Heart left ventricle (tissue), 13 donors: ENCODE results near the gene KRTAP5-3.
"Not testable (repeated sequence)": the region's sequence is repeated elsewhere in the genome, so short reads cannot be mapped to it uniquely, and the experiment has no call there.

Experiments
- POLR2A ChIP-seq, 2 donors: fragments of 450-650 bp; IDR thresholded peaks; one replicate each; pipeline ENCODE4 v1.6.1; 2017; ENCODE audit warnings: antibody characterized with exemption in 2 of 2, mild to moderate bottlenecking in 2 of 2, moderate library complexity in 2 of 2
- TF ChIP-seq, protein P1 (sequence below), 12 donors: fragments of 200-600 bp; sonication (generic) in 4 of 12; IDR thresholded peaks; one replicate each; pipeline versions ENCODE4 v1.5.0 to v1.8.0; 2018 to 2022; ENCODE audit warnings: antibody characterized with exemption in 12 of 12, mild to moderate bottlenecking in 5 of 12
- donor health status: ischemic (EF 13 %, LVEDD 7.1; RV severe dilation, severe dysfunction).
- donor health status: DM: no; HTN: yes; CAD: no.
- donor health status: DM: no; HTN: no; CAD: no.
- donor health status: ischemic (EF 25% LVEDD 6.9; RV normal size, moderate dysfunction).
- donor health status: ischemic (EF 25% LVEDD 5.7; RV mildly dilated, moderate dysfunction).
- donor health status: ischemic (EF 35%, LVEDD 5.7; RV mildly dilated, moderate dysfunction).
- donor health status: nonischemic (EF 11% LVEDD 7.7; RV severe dilation, severe dysfunction).
- donor health status: DM: yes; HTN: yes; CAD: no.
- donor health status: PGD.
- donor health status: ischemic (EF 29% LVEDD 5.4; RV normal size, mild dysfunction).
- donor health status: nonischemic (EF 23%, LVEDD 6.1; RV moderate dilation, normal function).

DNA sequence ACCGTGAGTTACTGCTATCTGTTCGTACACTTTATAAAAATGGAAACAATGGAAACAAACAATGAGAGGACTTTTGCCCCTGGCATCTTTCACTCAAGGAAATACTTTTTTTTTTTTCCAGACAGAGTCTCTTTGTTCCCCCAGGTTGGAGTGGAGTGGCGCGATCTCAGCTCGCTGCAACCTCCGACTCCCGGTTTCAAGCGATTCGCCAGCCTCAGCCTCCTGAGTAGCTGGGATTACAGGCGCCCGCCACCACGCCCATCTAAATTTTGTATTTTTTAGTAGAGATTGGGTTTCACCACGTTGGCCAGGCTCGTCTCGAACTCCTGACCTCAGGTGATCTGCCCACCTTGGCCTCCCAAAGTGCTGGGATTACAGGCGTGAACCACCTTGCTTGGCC is 32.5 kb downstream of the KRTAP5-3 start:
- TF ChIP-seq, protein P1, sequence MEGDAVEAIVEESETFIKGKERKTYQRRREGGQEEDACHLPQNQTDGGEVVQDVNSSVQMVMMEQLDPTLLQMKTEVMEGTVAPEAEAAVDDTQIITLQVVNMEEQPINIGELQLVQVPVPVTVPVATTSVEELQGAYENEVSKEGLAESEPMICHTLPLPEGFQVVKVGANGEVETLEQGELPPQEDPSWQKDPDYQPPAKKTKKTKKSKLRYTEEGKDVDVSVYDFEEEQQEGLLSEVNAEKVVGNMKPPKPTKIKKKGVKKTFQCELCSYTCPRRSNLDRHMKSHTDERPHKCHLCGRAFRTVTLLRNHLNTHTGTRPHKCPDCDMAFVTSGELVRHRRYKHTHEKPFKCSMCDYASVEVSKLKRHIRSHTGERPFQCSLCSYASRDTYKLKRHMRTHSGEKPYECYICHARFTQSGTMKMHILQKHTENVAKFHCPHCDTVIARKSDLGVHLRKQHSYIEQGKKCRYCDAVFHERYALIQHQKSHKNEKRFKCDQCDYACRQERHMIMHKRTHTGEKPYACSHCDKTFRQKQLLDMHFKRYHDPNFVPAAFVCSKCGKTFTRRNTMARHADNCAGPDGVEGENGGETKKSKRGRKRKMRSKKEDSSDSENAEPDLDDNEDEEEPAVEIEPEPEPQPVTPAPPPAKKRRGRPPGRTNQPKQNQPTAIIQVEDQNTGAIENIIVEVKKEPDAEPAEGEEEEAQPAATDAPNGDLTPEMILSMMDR (IDR thresholded peaks at IDR 0.05): not testable (repeated sequence)
- TF ChIP-seq POLR2A (IDR thresholded peaks at IDR 0.05): not testable (repeated sequence)
